GM12878 (cell line): Measurements from ENCODE around the gene SHROOM1. TPM values are rescaled to one million over a fixed set of nuclear protein-coding genes. Genes with fewer than 3 reads are reported as not detected.

ENCODE experiments used
- ATF7 ChIP-seq: fragments of 450-650 bp; IDR thresholded peaks from 2 replicates; pipeline ENCODE4 v1.6.1; 2016; ENCODE audit warnings: low read depth, mild to moderate bottlenecking
- BACH1 ChIP-seq: fragments of 450-650 bp; IDR thresholded peaks from 2 replicates; pipeline ENCODE4 v1.6.1; 2017; ENCODE audit warnings: mild to moderate bottlenecking, borderline replicate concordance
- BCL11A ChIP-seq: IDR thresholded peaks from 2 replicates; pipeline ENCODE4 v1.6.1; 2011; ENCODE audit warnings: low read depth, low read length
- CBX3 ChIP-seq: fragments of 200-600 bp; sonication (generic); IDR thresholded peaks from 2 replicates; pipeline ENCODE4 v1.6.1; 2016; ENCODE audit warnings: low read depth, borderline replicate concordance
- FOXK2 ChIP-seq: fragments of 450-650 bp; IDR thresholded peaks from 2 replicates; pipeline ENCODE4 v1.6.1; 2017; ENCODE audit warnings: mild to moderate bottlenecking, moderate library complexity
- GATAD2B ChIP-seq: fragments of 450-650 bp; conservative IDR thresholded peaks from 2 replicates; pipeline ENCODE4 v1.6.1; 2017; ENCODE audit warnings: low read depth, mild to moderate bottlenecking, moderate library complexity
- HDAC6 ChIP-seq: fragments of 200-600 bp; sonication (generic); IDR thresholded peaks from one replicate; pipeline ENCODE4 v1.8.0; 2017; ENCODE audit warnings: antibody characterized with exemption; ENCODE audit not compliant: unreplicated experiment
- IKZF2 ChIP-seq, 2 experiments: fragments of 450-650 bp; IDR thresholded peaks; 2 replicates each; pipeline ENCODE4 v1.6.1; 2017; ENCODE audit warnings: mild to moderate bottlenecking in 2 of 2, moderate library complexity in 2 of 2
- MEF2B ChIP-seq: fragments of 450-650 bp; IDR thresholded peaks from 2 replicates; pipeline ENCODE4 v1.6.1; 2018; ENCODE audit warnings: mild to moderate bottlenecking, moderate library complexity; ENCODE audit not compliant: partially characterized antibody, poor library complexity, severe bottlenecking
- NR2F1 ChIP-seq: fragments of 450-650 bp; conservative IDR thresholded peaks from 2 replicates; pipeline ENCODE4 v1.6.1; 2017; ENCODE audit warnings: mild to moderate bottlenecking
- NRF1 ChIP-seq: conservative IDR thresholded peaks from 2 replicates; pipeline ENCODE4 v1.6.1; 2011; ENCODE audit warnings: mild to moderate bottlenecking, low read depth, low read length, improper control_type of control experiment
- RB1 ChIP-seq: fragments of 450-650 bp; formaldehyde crosslinking; IDR thresholded peaks from 2 replicates; pipeline ENCODE4 v1.6.1; 2017; ENCODE audit warnings: mild to moderate bottlenecking, borderline replicate concordance
- RELB ChIP-seq: fragments of 450-650 bp; IDR thresholded peaks from 2 replicates; pipeline ENCODE4 v1.6.1; 2017; ENCODE audit warnings: low read depth, mild to moderate bottlenecking, moderate library complexity
- SMARCA5 ChIP-seq: fragments of 450-650 bp; IDR thresholded peaks from 2 replicates; pipeline ENCODE4 v1.6.1; 2017; ENCODE audit warnings: mild to moderate bottlenecking
- SP1 ChIP-seq: IDR thresholded peaks from one replicate; pipeline ENCODE4 v1.6.1; 2011; ENCODE audit warnings: low read depth, low read length
- TAF1 ChIP-seq: IDR thresholded peaks from 2 replicates; pipeline ENCODE4 v1.6.1; 2011; ENCODE audit warnings: mild to moderate bottlenecking, low read depth, low read length, borderline replicate concordance
- TCF12 ChIP-seq: IDR thresholded peaks from 2 replicates; pipeline ENCODE4 v1.6.1; 2011; ENCODE audit warnings: low read depth, mild to moderate bottlenecking, low read length
- ZBTB4 ChIP-seq: fragments of 450-650 bp; formaldehyde crosslinking; IDR thresholded peaks from 2 replicates; pipeline ENCODE4 v1.4.0; 2022; ENCODE audit warnings: mild to moderate bottlenecking, moderate library complexity
- ZNF687 ChIP-seq: fragments of 450-650 bp; IDR thresholded peaks from 2 replicates; pipeline ENCODE4 v1.6.1; 2017; ENCODE audit warnings: mild to moderate bottlenecking, moderate library complexity
- polyA plus RNA-seq, 11 experiments: library from polyadenylated mRNA; depleted of rRNA in 4 of 11; unstranded in 6 of 11; stranded (reverse) in 5 of 11; fragments of >200 nt; fragmentation: Nextera tagmentation in 4 of 11; fragmentation: Illumina TruSeq in 1 of 11; extraction: Ambion mirVana in 4 of 11; extraction: Trizol in 1 of 11; gene quantifications; 1 replicate in 1 of 11; 2 replicates in 10 of 11; pipeline versions ENCODE4 v1.2.1 to v1.2.3, GENCODE V29; 2011 to 2016; ENCODE audit warnings: inconsistent platforms in 2 of 11, missing spikeins in 2 of 11, low read depth in 1 of 11
- total RNA-seq, 4 experiments: library from RNA; depleted of rRNA in 3 of 4; stranded (reverse); fragments of >200 nt in 3 of 4; fragmentation: Illumina TruSeq in 1 of 4; extraction: Trizol in 1 of 4; gene quantifications; 2 replicates each; pipeline versions ENCODE4 v1.2.1 to v1.2.3, GENCODE V29; 2013 to 2021
- TF ChIP-seq, protein P1 (sequence below): IDR thresholded peaks from 2 replicates; pipeline ENCODE4 v1.6.1; 2012; ENCODE audit warnings: low read depth, low read length, improper control_type of control experiment
- TF ChIP-seq, protein P2 (sequence below): IDR thresholded peaks from 2 replicates; pipeline ENCODE4 v1.6.1; 2011; ENCODE audit warnings: borderline replicate concordance, low read depth, mild to moderate bottlenecking, moderate library complexity, mixed read lengths, low read length; ENCODE audit not compliant: insufficient read depth; ENCODE audit errors: extremely low read length

SHROOM1 gene
- total and polyA plus RNA-seq, 10 of the 15 experiments (the other 5 are each of a cell fraction or from before 2014, with no cell fraction given): 0.05 to 3.9 (median 1.3) TPM

GRCh38 chr5:132830436-132831094 lies at the start of gene SHROOM1 (continued):
- TF ChIP-seq RB1: peak; percentile 43; the same call in 1 of the 2 replicates
- peak; percentile 8 for TF ChIP-seq SP1
- TF ChIP-seq RELB: no peak
- TF ChIP-seq ZBTB4 (CRISPR knock-in tag): no peak
- TF ChIP-seq NR2F1: peak; percentile 56
- TF ChIP-seq TCF12: 0 out of 2 replicates have a peak, but pooled peaks have one; percentile 3
- no peak for TF ChIP-seq IKZF2 (IDR thresholded peaks at IDR 0.05)
- TF ChIP-seq HDAC6: peak; percentile 11
- TF ChIP-seq NRF1: no peak
- TF ChIP-seq ZNF687: peak; percentile 18; the same call in 1 of the 2 replicates
- TF ChIP-seq ATF7: no peak
- peak; percentile 31; the same call in 1 of the 2 replicates for TF ChIP-seq GATAD2B
- TF ChIP-seq BACH1: 0 out of 2 replicates have a peak, but pooled peaks have one; percentile 6
- TF ChIP-seq BCL11A: no peak
- TF ChIP-seq FOXK2: no peak
- TF ChIP-seq TAF1: peak; percentile 26; the same call in 1 of the 2 replicates
- TF ChIP-seq, protein P1, sequence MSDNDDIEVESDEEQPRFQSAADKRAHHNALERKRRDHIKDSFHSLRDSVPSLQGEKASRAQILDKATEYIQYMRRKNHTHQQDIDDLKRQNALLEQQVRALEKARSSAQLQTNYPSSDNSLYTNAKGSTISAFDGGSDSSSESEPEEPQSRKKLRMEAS: no peak
- no peak for TF ChIP-seq SMARCA5
- TF ChIP-seq, protein P2, sequence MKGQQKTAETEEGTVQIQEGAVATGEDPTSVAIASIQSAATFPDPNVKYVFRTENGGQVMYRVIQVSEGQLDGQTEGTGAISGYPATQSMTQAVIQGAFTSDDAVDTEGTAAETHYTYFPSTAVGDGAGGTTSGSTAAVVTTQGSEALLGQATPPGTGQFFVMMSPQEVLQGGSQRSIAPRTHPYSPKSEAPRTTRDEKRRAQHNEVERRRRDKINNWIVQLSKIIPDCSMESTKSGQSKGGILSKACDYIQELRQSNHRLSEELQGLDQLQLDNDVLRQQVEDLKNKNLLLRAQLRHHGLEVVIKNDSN: no peak
- no peak for TF ChIP-seq CBX3
- peak; percentile 79 for TF ChIP-seq MEF2B
